RWPE2 (cell line): Measurements from ENCODE around the gene KRAS.
"Not testable (repeated sequence)": the region's sequence is repeated elsewhere in the genome, so short reads cannot be mapped to it uniquely, and the experiment has no call there.

Experiments used
- ATAC-seq: fragments of 200-7000 bp; cut with Tn5 transposase; 3 replicates; pipeline ENCODE4 v1.9.1; 2021; ENCODE audit warnings: low read depth
- DNase-seq: peaks from one replicate; pipeline ENCODE4 v3.0.0-alpha.2; 2020; ENCODE audit warnings: low spot score
- H3K27ac ChIP-seq: fragments of 450-650 bp; 2 replicates; pipeline ENCODE4 v1.5.1; 2017; ENCODE audit warnings: mild to moderate bottlenecking; ENCODE audit not compliant: poor library complexity, severe bottlenecking
- H3K27me3 ChIP-seq: fragments of 250-450 bp; sonication (Bioruptor Pico); 2 replicates; pipeline ENCODE4 v1.5.1; 2021; ENCODE audit warnings: mild to moderate bottlenecking, moderate library complexity; ENCODE audit not compliant: insufficient read depth, poor library complexity, severe bottlenecking
- H3K36me3 ChIP-seq: fragments of 250-450 bp; sonication (Bioruptor Pico); 2 replicates; pipeline ENCODE4 v1.5.1; 2020; ENCODE audit warnings: low read depth, mild to moderate bottlenecking, moderate library complexity
- H3K4me1 ChIP-seq: fragments of 250-450 bp; sonication (Bioruptor Pico); 2 replicates; pipeline ENCODE4 v1.5.1; 2021; ENCODE audit warnings: mild to moderate bottlenecking, moderate library complexity; ENCODE audit not compliant: insufficient read depth, poor library complexity, severe bottlenecking
- H3K4me3 ChIP-seq: fragments of 250-450 bp; sonication (Bioruptor Pico); 2 replicates; pipeline ENCODE4 v1.5.1; 2021; ENCODE audit warnings: mild to moderate bottlenecking, moderate library complexity; ENCODE audit not compliant: severe bottlenecking
- H3K9me3 ChIP-seq: fragments of 250-450 bp; sonication (Bioruptor Pico); 2 replicates; pipeline ENCODE4 v1.5.1; 2021; ENCODE audit warnings: mild to moderate bottlenecking, moderate library complexity; ENCODE audit not compliant: severe bottlenecking
- CTCF ChIP-seq: fragments of 450-650 bp; IDR thresholded peaks from one replicate; pipeline ENCODE4 v1.5.1; 2017; ENCODE audit warnings: mild to moderate bottlenecking, moderate library complexity; ENCODE audit not compliant: poor library complexity, severe bottlenecking

KRAS gene

GRCh38 chr12:25250744-25251730 is at the start of gene KRAS:
KRAS (minus strand) TSS chr12:25250929.
- TF ChIP-seq CTCF: no peak
- Histone ChIP-seq H3K27me3 (no peaks in the 10 kb centered on the region), H3K4me3 (peak within 1 kb of the TSS; percentile 71), H3K27ac (peak within 1 kb of the TSS; percentile 36), H3K9me3 (no peaks in the 10 kb centered on the region), H3K36me3 (no peaks in the 10 kb centered on the region), H3K4me1 (no peaks in the 10 kb centered on the region)
- ATAC-seq (peak; percentile 89), DNase-seq (peak; percentile 85)

GRCh38 chr12:25296381-25296780 is 45.7 kb upstream of the KRAS start:
- H3K27ac ChIP-seq: no peak overlapping the region
- H3K4me3 ChIP-seq: no peak overlapping the region
- no peaks in the 10 kb centered on the region for H3K36me3 ChIP-seq
- DNase-seq: no peak
- no peaks in the 10 kb centered on the region for H3K27me3 ChIP-seq
- no peaks in the 10 kb centered on the region for H3K4me1 ChIP-seq
- no peak for ATAC-seq
- no peaks in the 10 kb centered on the region for H3K9me3 ChIP-seq
- no peak for TF ChIP-seq CTCF

GRCh38 chr12:25295361-25295760 is 44.6 kb upstream of the KRAS start:
- Histone ChIP-seq H3K4me1 (no peaks in the 10 kb centered on the region), H3K27ac (no peak overlapping the region), H3K9me3 (no peaks in the 10 kb centered on the region), H3K27me3 (no peaks in the 10 kb centered on the region), H3K4me3 (no peak overlapping the region), H3K36me3 (no peaks in the 10 kb centered on the region)
- DNase-seq (no peak), ATAC-seq (no peak)
- no peak for TF ChIP-seq CTCF

- Histone ChIP-seq H3K4me3 (no peak overlapping the region), H3K27me3 (no peaks in the 10 kb centered on the region), H3K36me3 (no peaks in the 10 kb centered on the region), H3K9me3 (no peaks in the 10 kb centered on the region), H3K27ac (no peak overlapping the region), H3K4me1 (no peaks in the 10 kb centered on the region)
- DNase-seq: no peak
- no peak for TF ChIP-seq CTCF
- no peak for ATAC-seq
These were observed 42.9 kb upstream of the KRAS start for GRCh38 chr12:25293653-25294052.

GRCh38 chr12:25292810-25293221 is 42.1 kb upstream of the KRAS start:
- not testable (repeated sequence) for ATAC-seq, H3K27ac ChIP-seq, H3K4me1 ChIP-seq, H3K36me3 ChIP-seq, H3K9me3 ChIP-seq, DNase-seq, H3K4me3 ChIP-seq, H3K27me3 ChIP-seq
